Mesothelial cell of epicardium (in vitro differentiated cells): ENCODE data around the gene PYM1. TPM values are rescaled to one million over a fixed set of nuclear protein-coding genes. Genes with fewer than 3 reads are reported as not detected.

Source experiments
- DNase-seq, 2 experiments: peaks; one replicate each; pipeline ENCODE4 v3.0.0; 2021; ENCODE audit warnings: low spot score in 2 of 2; ENCODE audit not compliant: unreplicated experiment in 2 of 2
- H3K27ac Mint-ChIP-seq: 2 replicates; pipeline ENCODE4 v1.8.0; 2021; ENCODE audit warnings: mixed read lengths
- H3K27me3 Mint-ChIP-seq: 2 replicates; pipeline ENCODE4 v1.8.0; 2021; ENCODE audit warnings: low read depth, mixed read lengths
- H3K36me3 Mint-ChIP-seq: 2 replicates; pipeline ENCODE4 v1.8.0; 2021; ENCODE audit warnings: mixed read lengths
- H3K4me1 Mint-ChIP-seq: 2 replicates; pipeline ENCODE4 v1.8.0; 2021; ENCODE audit warnings: mixed read lengths
- H3K4me3 Mint-ChIP-seq: 2 replicates; pipeline ENCODE4 v1.8.0; 2021; ENCODE audit warnings: mild to moderate bottlenecking, moderate library complexity, mixed read lengths
- H3K9me3 Mint-ChIP-seq: 2 replicates; pipeline ENCODE4 v1.8.0; 2021; ENCODE audit warnings: mixed read lengths
- total RNA-seq: library from RNA; stranded (reverse); gene quantifications from 3 replicates; pipeline ENCODE4 v1.2.1, GENCODE V29; 2021
- TF ChIP-seq, protein P1 (sequence below): fragments of 200-600 bp; sonication (generic); IDR thresholded peaks from one replicate; pipeline ENCODE4 v1.5.0; 2021; ENCODE audit warnings: antibody characterized with exemption; ENCODE audit not compliant: unreplicated experiment

Gene PYM1
- total RNA-seq, 1 donor from 2014 or later: 22.9 TPM

DNA sequence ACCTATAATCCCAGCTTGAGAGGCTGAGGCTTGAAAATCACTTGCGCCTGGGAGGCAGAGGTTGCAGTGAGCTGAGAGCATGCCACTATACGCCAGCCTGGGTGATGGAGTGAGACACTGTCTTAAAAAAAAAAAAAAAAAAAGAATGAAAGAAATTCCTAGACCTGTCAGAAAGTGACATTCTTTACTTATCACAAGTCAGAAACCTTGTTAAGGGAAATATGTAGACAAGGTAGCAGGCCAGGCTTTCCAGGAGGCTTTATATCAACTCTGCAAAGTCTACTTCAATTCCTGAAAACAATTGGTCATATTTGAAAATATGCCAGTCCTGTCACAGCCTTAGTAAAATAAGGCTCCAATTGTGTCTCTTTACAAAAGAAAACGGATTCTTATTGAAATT is 65.8 kb downstream of the PYM1 start:
- no peak overlapping the region for H3K27ac Mint-ChIP-seq
- no peaks in the 10 kb centered on the region for H3K36me3 Mint-ChIP-seq
- DNase-seq: no peak
- TF ChIP-seq, protein P1, sequence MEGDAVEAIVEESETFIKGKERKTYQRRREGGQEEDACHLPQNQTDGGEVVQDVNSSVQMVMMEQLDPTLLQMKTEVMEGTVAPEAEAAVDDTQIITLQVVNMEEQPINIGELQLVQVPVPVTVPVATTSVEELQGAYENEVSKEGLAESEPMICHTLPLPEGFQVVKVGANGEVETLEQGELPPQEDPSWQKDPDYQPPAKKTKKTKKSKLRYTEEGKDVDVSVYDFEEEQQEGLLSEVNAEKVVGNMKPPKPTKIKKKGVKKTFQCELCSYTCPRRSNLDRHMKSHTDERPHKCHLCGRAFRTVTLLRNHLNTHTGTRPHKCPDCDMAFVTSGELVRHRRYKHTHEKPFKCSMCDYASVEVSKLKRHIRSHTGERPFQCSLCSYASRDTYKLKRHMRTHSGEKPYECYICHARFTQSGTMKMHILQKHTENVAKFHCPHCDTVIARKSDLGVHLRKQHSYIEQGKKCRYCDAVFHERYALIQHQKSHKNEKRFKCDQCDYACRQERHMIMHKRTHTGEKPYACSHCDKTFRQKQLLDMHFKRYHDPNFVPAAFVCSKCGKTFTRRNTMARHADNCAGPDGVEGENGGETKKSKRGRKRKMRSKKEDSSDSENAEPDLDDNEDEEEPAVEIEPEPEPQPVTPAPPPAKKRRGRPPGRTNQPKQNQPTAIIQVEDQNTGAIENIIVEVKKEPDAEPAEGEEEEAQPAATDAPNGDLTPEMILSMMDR: no peak
- H3K4me3 Mint-ChIP-seq: no peak overlapping the region
- peaks cover 3% of the 10 kb centered on the region for H3K9me3 Mint-ChIP-seq
- H3K27me3 Mint-ChIP-seq: no peaks in the 10 kb centered on the region
- no peaks in the 10 kb centered on the region for H3K4me1 Mint-ChIP-seq

DNA sequence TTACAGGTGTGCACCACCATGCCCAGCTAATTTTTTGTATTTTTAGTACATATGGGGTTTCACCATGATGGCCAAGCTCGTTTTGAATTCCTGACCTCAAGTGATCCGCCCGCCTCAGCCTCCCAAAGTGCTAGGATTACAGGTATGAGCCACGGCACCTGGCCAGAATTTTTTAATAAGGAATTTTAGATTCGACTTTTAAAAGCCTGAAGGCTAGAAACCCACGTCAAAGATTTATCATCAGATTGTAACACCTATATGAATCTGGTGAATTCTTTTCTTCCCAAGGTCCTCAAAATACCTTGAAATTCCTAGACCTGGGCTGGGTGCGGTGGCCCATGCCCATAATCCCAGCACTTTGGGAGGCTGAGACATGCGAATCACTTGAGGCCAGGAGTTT is 66.3 kb downstream of the PYM1 start:
- TF ChIP-seq, protein P1: no peak
- no peak for DNase-seq
- Mint-ChIP-seq H3K27me3 (no peaks in the 10 kb centered on the region), H3K36me3 (no peaks in the 10 kb centered on the region), H3K4me3 (no peak overlapping the region), H3K27ac (no peak overlapping the region), H3K4me1 (no peaks in the 10 kb centered on the region), H3K9me3 (peaks cover 3% of the 10 kb centered on the region)

DNA sequence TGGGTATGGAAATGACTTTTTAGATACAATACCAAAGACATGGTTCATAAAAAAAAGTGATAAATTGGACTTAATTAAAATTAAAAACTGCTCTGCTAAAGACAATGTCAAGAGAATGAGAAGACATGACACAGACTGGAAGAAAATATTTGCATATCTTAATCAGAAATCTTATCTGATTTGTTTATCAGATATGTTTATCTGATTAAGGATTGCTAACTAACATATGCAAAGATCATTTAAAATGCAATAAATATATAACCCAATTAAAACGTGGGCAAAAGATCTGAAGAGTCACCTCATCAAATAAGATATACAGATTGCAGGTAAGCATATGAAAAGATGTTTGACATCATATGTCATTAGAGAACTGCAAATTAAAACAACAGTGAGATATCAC is 75.0 kb downstream of the PYM1 start:
- TF ChIP-seq, protein P1: no peak
- Mint-ChIP-seq H3K36me3 (no peaks in the 10 kb centered on the region), H3K4me1 (peaks cover 9% of the 10 kb centered on the region), H3K27me3 (peaks cover 5% of the 10 kb centered on the region), H3K9me3 (no peaks in the 10 kb centered on the region), H3K4me3 (no peak overlapping the region), H3K27ac (no peak overlapping the region)
- DNase-seq: no peak

Other genes starting within 250 kb of the PYM1 start
- gene ITGA7, start 220.0 kb downstream of the PYM1 start, total RNA-seq: 32.5 to 34.0 TPM (median 33.2 TPM) in 3 replicates
- gene BLOC1S1, start 211.8 kb downstream of the PYM1 start, total RNA-seq: 58.0 to 63.4 TPM (median 61.6 TPM) in 3 replicates
- 9.7 to 11.2 TPM (median 11.2 TPM) in 3 replicates for gene RDH5, start 207.5 kb downstream of the PYM1 start, total RNA-seq
- gene CD63, start 198.9 kb downstream of the PYM1 start, total RNA-seq: 429 to 438 TPM (median 438 TPM) in 3 replicates
- 17.0 to 18.7 TPM (median 18.1 TPM) in 3 replicates for gene GDF11, start 184.8 kb downstream of the PYM1 start, total RNA-seq
- gene SARNP, start 110.2 kb downstream of the PYM1 start, total RNA-seq: 67.9 to 73.2 TPM (median 71.5 TPM) in 3 replicates
- 24.8 to 28.3 TPM (median 26.3 TPM) in 3 replicates for gene ORMDL2, start 109.9 kb downstream of the PYM1 start, total RNA-seq
- 37.8 to 38.5 TPM (median 38.3 TPM) in 3 replicates for gene DNAJC14, start 98.3 kb downstream of the PYM1 start, total RNA-seq
- 3.1 to 3.3 TPM (median 3.3 TPM) in 3 replicates for gene MMP19, start 85.0 kb downstream of the PYM1 start, total RNA-seq
- 29.7 to 42.2 TPM (median 33.5 TPM) in 3 replicates for gene DGKA, start 3.3 kb upstream of the PYM1 start, total RNA-seq
- 3.6 to 5.3 TPM (median 5.1 TPM) in 3 replicates for gene PMEL, start 38.1 kb upstream of the PYM1 start, total RNA-seq
- gene CDK2, start 38.9 kb upstream of the PYM1 start, total RNA-seq: 52.0 to 54.0 TPM (median 52.4 TPM) in 3 replicates
- gene RAB5B, start 46.2 kb upstream of the PYM1 start, total RNA-seq: 99.3 to 104 TPM (median 101 TPM) in 3 replicates
- 37.1 to 38.9 TPM (median 38.1 TPM) in 3 replicates for gene SUOX, start 69.4 kb upstream of the PYM1 start, total RNA-seq
- gene IKZF4, start 93.1 kb upstream of the PYM1 start, total RNA-seq: 16.2 to 22.5 TPM (median 18.6 TPM) in 3 replicates
- 20.6 to 25.7 TPM (median 25.2 TPM) in 3 replicates for gene RPS26, start 114.0 kb upstream of the PYM1 start, total RNA-seq
- 58.2 to 59.1 TPM (median 59.0 TPM) in 3 replicates for gene ERBB3, start 152.3 kb upstream of the PYM1 start, total RNA-seq
- gene PA2G4, start 176.7 kb upstream of the PYM1 start, total RNA-seq: 90.4 to 96.7 TPM (median 91.4 TPM) in 3 replicates
- gene RPL41, start 188.7 kb upstream of the PYM1 start, total RNA-seq: 3,814 to 4,057 TPM (median 4,017 TPM) in 3 replicates
- gene ZC3H10, start 190.4 kb upstream of the PYM1 start, total RNA-seq: 7.8 to 9.2 TPM (median 8.0 TPM) in 3 replicates
- gene ESYT1, start 200.4 kb upstream of the PYM1 start, total RNA-seq: 64.7 to 69.4 TPM (median 67.2 TPM) in 3 replicates
- 150 to 151 TPM (median 150 TPM) in 3 replicates for gene MYL6B, start 224.7 kb upstream of the PYM1 start, total RNA-seq
- gene MYL6, start 230.5 kb upstream of the PYM1 start, total RNA-seq: 800 to 830 TPM (median 827 TPM) in 3 replicates